H1 (cell line): ENCODE measurements around the gene USP49. TPM values are rescaled to one million over a fixed set of nuclear protein-coding genes. Genes with fewer than 3 reads are reported as not detected.
A peak's percentile ranks its signal among the peaks of the same experiment; 100 is the strongest.

Experiments used
- CTCF ChIA-PET: fragments of 300-600 bp; sonication (Branson Sonifier 250); formaldehyde crosslinking; loops from one replicate; lab custom pipeline; 2021; ENCODE audit not compliant: partially characterized antibody; lab: Charles Lee
- POLR2A ChIA-PET: fragments of 300-600 bp; sonication (Branson Sonifier 250); formaldehyde crosslinking; loops from one replicate; lab custom pipeline; 2021; ENCODE audit warnings: inconsistent platforms; ENCODE audit not compliant: partially characterized antibody; lab: Charles Lee
- DNase-seq, 2 experiments: peaks; one replicate each; pipeline versions ENCODE4 v3.0.0 to v3.0.0-alpha.2; 2010 to 2022; ENCODE audit warnings: low spot score in 2 of 2, low read depth in 1 of 2, mixed read lengths in 1 of 2
- FAIRE-seq: peaks from 2 replicates; lab custom pipeline; 2011; peaks lifted over from hg19 to GRCh38; lab: Jason Lieb, UNC
- H2AFZ ChIP-seq: 2 replicates; pipeline ENCODE4 v1.8.1; 2012; ENCODE audit warnings: low read length, inconsistent platforms
- H2AK5ac ChIP-seq: 2 replicates; pipeline ENCODE4 v1.6.1; 2013; ENCODE audit warnings: low read depth, low read length
- H2BK120ac ChIP-seq: replicated peaks from 2 replicates; pipeline ENCODE3; 2013; ENCODE audit warnings: low read depth, low read length, inconsistent platforms
- H2BK12ac ChIP-seq: 2 replicates; pipeline ENCODE4 v1.6.1; 2013; ENCODE audit warnings: low read depth, low read length
- H2BK15ac ChIP-seq: 2 replicates; pipeline ENCODE4 v1.6.1; 2013; ENCODE audit warnings: low read length
- H2BK20ac ChIP-seq: 2 replicates; pipeline ENCODE4 v1.6.1; 2013; ENCODE audit warnings: low read length
- H2BK5ac ChIP-seq: 2 replicates; pipeline ENCODE4 v1.6.1; 2013; ENCODE audit warnings: low read depth, low read length
- H3K14ac ChIP-seq: 2 replicates; pipeline ENCODE4 v1.6.1; 2013; ENCODE audit warnings: inconsistent platforms; ENCODE audit not compliant: insufficient read length
- H3K18ac ChIP-seq: 2 replicates; pipeline ENCODE4 v1.6.1; 2013; ENCODE audit warnings: low read length; ENCODE audit errors: extremely low read depth
- H3K23ac ChIP-seq: 2 replicates; pipeline ENCODE4 v1.6.1; 2013; ENCODE audit warnings: inconsistent platforms; ENCODE audit not compliant: insufficient read length
- H3K23me2 ChIP-seq: 2 replicates; pipeline ENCODE4 v1.6.1; 2013; ENCODE audit warnings: low read depth, low read length
- H3K27ac ChIP-seq: 2 replicates; pipeline ENCODE4 v1.6.1; 2011; ENCODE audit warnings: low read depth, low read length, inconsistent platforms
- H3K27me3 ChIP-seq, 4 experiments: replicated peaks in 1 of 4; 1 replicate in 1 of 4; 2 replicates in 3 of 4; pipeline versions ENCODE4 v1.6.1 to v1.8.1; 2011 to 2013; ENCODE audit warnings: low read length in 3 of 4, mild to moderate bottlenecking in 3 of 4, inconsistent platforms in 2 of 4, mixed read lengths in 2 of 4, moderate library complexity in 1 of 4; ENCODE audit not compliant: control insufficient read depth in 3 of 4, insufficient read depth in 3 of 4; ENCODE audit errors: extremely low read depth in 1 of 4
- H3K36me3 ChIP-seq, 4 experiments: 2 replicates each; pipeline versions ENCODE4 v1.6.1 to v1.8.1; 2011 to 2013; ENCODE audit warnings: mild to moderate bottlenecking in 4 of 4, low read length in 3 of 4, moderate library complexity in 2 of 4, control low read depth in 1 of 4, inconsistent platforms in 1 of 4; ENCODE audit not compliant: insufficient read depth in 4 of 4, control insufficient read depth in 2 of 4
- H3K4ac ChIP-seq: replicated peaks from 2 replicates; pipeline ENCODE3; 2013; ENCODE audit warnings: low read length, low read depth, mixed read lengths, inconsistent platforms; ENCODE audit not compliant: insufficient read length
- H3K4me1 ChIP-seq, 4 experiments: replicated peaks in 1 of 4; 1 replicate in 1 of 4; 2 replicates in 3 of 4; pipeline versions ENCODE4 v1.6.1 to v1.8.1; 2011 to 2013; ENCODE audit warnings: low read length in 3 of 4, inconsistent platforms in 2 of 4, mixed read lengths in 1 of 4; ENCODE audit not compliant: insufficient read depth in 4 of 4, control insufficient read depth in 3 of 4
- H3K4me2 ChIP-seq, 2 experiments: 2 replicates each; pipeline versions ENCODE4 v1.6.1 to v1.8.1; 2011 to 2013; ENCODE audit warnings: low read depth in 2 of 2, low read length in 2 of 2, control low read depth in 1 of 2, inconsistent platforms in 1 of 2, mild to moderate bottlenecking in 1 of 2; ENCODE audit not compliant: insufficient read depth in 1 of 2
- H3K4me3 ChIP-seq, 4 experiments: fragments of 200-600, 300-600 bp in 1 of 4; sonication (generic), shearing (Covaris generic), sonication (Bioruptor Twin) in 1 of 4; 2 replicates each; pipeline versions ENCODE4 v1.5.1 to v1.8.1; 2011 to 2016; ENCODE audit warnings: low read length in 4 of 4, low read depth in 3 of 4, control low read depth in 2 of 4, inconsistent platforms in 2 of 4, mild to moderate bottlenecking in 2 of 4, mixed read lengths in 1 of 4, moderate library complexity in 1 of 4; ENCODE audit not compliant: insufficient read depth in 2 of 4; ENCODE audit errors: extremely low read depth in 1 of 4
- H3K56ac ChIP-seq: replicated peaks from 2 replicates; pipeline ENCODE3; 2013; ENCODE audit warnings: low read depth, mild to moderate bottlenecking, mixed read lengths, low read length, inconsistent platforms; ENCODE audit not compliant: insufficient read length
- H3K79me1 ChIP-seq: 2 replicates; pipeline ENCODE4 v1.6.1; 2013; ENCODE audit warnings: low read depth, low read length, control low read depth
- H3K79me2 ChIP-seq, 2 experiments: 2 replicates each; pipeline versions ENCODE4 v1.6.1 to v1.8.1; 2012 to 2013; ENCODE audit warnings: low read length in 2 of 2, mild to moderate bottlenecking in 2 of 2, inconsistent platforms in 1 of 2; ENCODE audit not compliant: insufficient read depth in 2 of 2, control insufficient read depth in 1 of 2
- H3K9ac ChIP-seq, 4 experiments: replicated peaks in 1 of 4; 1 replicate in 1 of 4; 2 replicates in 3 of 4; pipeline versions ENCODE4 v1.6.1 to v1.8.1; 2011 to 2013; ENCODE audit warnings: low read depth in 3 of 4, low read length in 3 of 4, control low read depth in 2 of 4, mild to moderate bottlenecking in 2 of 4, moderate library complexity in 2 of 4, inconsistent platforms in 1 of 4; ENCODE audit errors: extremely low read depth in 1 of 4
- H3K9me3 ChIP-seq, 2 experiments: 2 replicates each; pipeline versions ENCODE4 v1.6.1 to v1.8.1; 2012 to 2013; ENCODE audit warnings: mild to moderate bottlenecking in 2 of 2, moderate library complexity in 2 of 2, control low read depth in 1 of 2, inconsistent platforms in 1 of 2, low read depth in 1 of 2, low read length in 1 of 2, mixed read lengths in 1 of 2; ENCODE audit not compliant: insufficient read depth in 2 of 2
- H4K20me1 ChIP-seq, 2 experiments: replicated peaks in 1 of 2; 2 replicates each; pipeline versions ENCODE3 to v1.8.1; 2011 to 2013; ENCODE audit warnings: inconsistent platforms in 2 of 2, low read length in 2 of 2, mild to moderate bottlenecking in 1 of 2; ENCODE audit not compliant: insufficient read depth in 2 of 2, control insufficient read depth in 1 of 2
- H4K5ac ChIP-seq: 2 replicates; pipeline ENCODE4 v1.6.1; 2013; ENCODE audit warnings: low read length, low read depth, mixed read lengths, inconsistent platforms; ENCODE audit not compliant: insufficient read length
- H4K8ac ChIP-seq: 2 replicates; pipeline ENCODE4 v1.8.0; 2013; ENCODE audit warnings: mild to moderate bottlenecking, moderate library complexity, low read length, inconsistent platforms; ENCODE audit not compliant: insufficient read depth; ENCODE audit errors: extremely low read depth
- H4K91ac ChIP-seq: replicated peaks from 2 replicates; pipeline ENCODE3; 2013; ENCODE audit warnings: low read length, mixed read lengths, inconsistent platforms; ENCODE audit not compliant: insufficient read length
- GABPA ChIP-seq: IDR thresholded peaks from 2 replicates; pipeline ENCODE4 v1.6.1; 2011; ENCODE audit warnings: mild to moderate bottlenecking, low read length, moderate library complexity, borderline replicate concordance; ENCODE audit not compliant: insufficient read depth
- POLR2A ChIP-seq, 2 experiments: IDR thresholded peaks; 1 replicate in 1 of 2; 2 replicates in 1 of 2; pipeline ENCODE4 v1.6.1; 2011; ENCODE audit warnings: low read depth in 2 of 2, low read length in 2 of 2, mild to moderate bottlenecking in 2 of 2; ENCODE audit errors: control extremely low read depth in 1 of 2
- SIRT6 ChIP-seq: IDR thresholded peaks from one replicate; pipeline ENCODE4 v1.7.1; 2012; ENCODE audit warnings: low read length, inconsistent platforms
- WGBS, 2 experiments: shearing (Covaris generic) in 1 of 2; methylation state at CpG; one replicate each; pipeline versions ENCODE4 v1.1.6 to v1.1.7; 2013 to 2015; ENCODE audit warnings: low lambda C conversion rate in 2 of 2, mixed read lengths in 2 of 2, inconsistent platforms in 1 of 2, low coverage in 1 of 2, missing lambda C conversion rate in 1 of 2; ENCODE audit not compliant: insufficient replicate concordance in 2 of 2, insufficient coverage in 1 of 2, insufficient read length in 1 of 2; ENCODE audit errors: extremely low coverage in 1 of 2, missing lambda C conversion rate in 1 of 2; 5-methylcytosine and 5-hydroxymethylcytosine counted together
- polyA plus RNA-seq, 7 experiments: library from polyadenylated mRNA; depleted of rRNA in 3 of 7; stranded (reverse) in 5 of 7; unstranded in 2 of 7; fragments of >200 nt in 5 of 7; fragments of 200-250 nt in 2 of 7; gene quantifications; 1 replicate in 5 of 7; 2 replicates in 1 of 7; 4 replicates in 1 of 7; pipeline versions ENCODE4 v1.2.1 to v1.2.3, GENCODE V29; 2011 to 2013; ENCODE audit warnings: missing spikeins in 2 of 7, mixed read lengths in 2 of 7
- total RNA-seq: library from RNA; stranded (reverse); fragmentation: NEBNext Ultra II Directional; extraction: Animal tissue kit (Norgen Biotek cat#: 25700); gene quantifications from 2 replicates; pipeline ENCODE4 v1.2.1, GENCODE V29; 2021

The USP49 gene
- total and polyA plus RNA-seq, 2 of the 8 experiments (the other 6 are each of a cell fraction or from before 2014, with no cell fraction given), result 6.9 to 24.4 TPM

DNA sequence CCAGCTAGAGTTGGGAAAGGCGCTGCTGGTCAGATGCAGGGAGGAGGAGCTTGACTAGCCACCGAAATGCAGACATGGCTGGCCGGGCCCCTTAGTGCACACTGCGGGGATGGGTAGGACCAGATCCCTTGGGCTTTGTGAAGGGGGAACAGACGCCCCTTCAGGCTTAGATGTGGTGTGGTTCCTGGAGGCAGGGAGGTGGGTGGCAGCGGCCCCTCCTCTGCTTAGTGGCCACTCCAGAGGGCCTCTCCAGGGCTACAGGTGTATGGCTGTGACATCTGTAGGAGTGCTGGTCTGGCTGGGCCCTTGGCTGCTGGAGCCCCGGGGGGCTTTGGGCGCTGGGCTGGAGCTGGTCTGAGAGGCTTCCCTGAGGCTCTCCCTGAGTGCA is 40.5 kb upstream of the USP49 start:
- Histone ChIP-seq H2BK120ac (no peak overlapping the region), H3K79me1 (peaks cover 2% of the 10 kb centered on the region), H3K4me3 (no peak overlapping the region), H3K14ac (no peak overlapping the region), H2BK5ac (no peak overlapping the region), H3K23ac (no peak overlapping the region), H2AK5ac (no peak overlapping the region), H3K79me2 (peaks cover 0 to 10% of the 10 kb centered on the region in 2 experiments; a peak in 1 of 4 replicates), H3K4me2 (no peak overlapping the region), H2BK15ac (no peak overlapping the region), H2AFZ (no peak overlapping the region), H4K5ac (no peak overlapping the region), H2BK12ac (no peak overlapping the region), H3K9ac (no peak overlapping the region), H3K4me1 (peaks cover 6 to 25% (median 21%) of the 10 kb centered on the region in 4 experiments), H3K9me3 (no peaks in the 10 kb centered on the region), H2BK20ac (no peak overlapping the region), H4K20me1 (peaks cover 2 to 6% of the 10 kb centered on the region in 2 experiments), H3K56ac (no peak overlapping the region), H3K23me2 (peaks cover 7% of the 10 kb centered on the region), H4K8ac (no peak overlapping the region), H3K36me3 (peaks cover 26 to 49% (median 40%) of the 10 kb centered on the region in 4 experiments), H4K91ac (no peak overlapping the region), H3K27ac (no peak overlapping the region), H3K4ac (no peak overlapping the region), H3K18ac (no peak overlapping the region), H3K27me3 (no peaks in the 10 kb centered on the region)
- CTCF ChIA-PET, result interaction anchor here (0.7 to 13.7 kb wide), 35 partner anchors 9 to 483 kb away, joined by 3 to 219 read pairs (median 4); partner anchors contain the start of genes BYSL and MED20
- DNase-seq (peak in 1 of 2 experiments; percentile 53), FAIRE-seq (no peak)
- 85% methylated on average over 8 of the region's 8 CpGs; no CpG with 5 or more reads in 1 of the 2 experiments for WGBS, 2 experiments
- TF ChIP-seq SIRT6 (no peak), GABPA (no peak), POLR2A (IDR thresholded peaks at IDR 0.05; ENCODE audit: control extremely low read depth in 1 of 2, low read depth in 2 of 2, low read length in 2 of 2) (0 out of 3 replicates have a peak, but pooled peaks of 1 of the 2 experiments have one; percentile 1)
- POLR2A ChIA-PET, result interaction anchor here (0.6 to 16.6 kb wide), 9 partner anchors 9 to 148 kb away, joined by 3 to 235 read pairs (median 6); partner anchors contain the start of genes BYSL, MED20, TAF8 and TOMM6
